HCT116 (cell line): ENCODE results near the gene ARRDC1. TPM values are rescaled to one million over a fixed set of nuclear protein-coding genes. Genes with fewer than 3 reads are reported as not detected.

Experiments
- ATAC-seq: fragments of 200-7000 bp; cut with Tn5 transposase; 2 replicates; pipeline ENCODE4 v1.9.1; 2020; ENCODE audit warnings: mild to moderate bottlenecking, moderate library complexity
- BruUV-seq: library from RNA; stranded (reverse); fragments of 400-500 nt; replicated peaks from 2 replicates; lab custom pipeline; 2021; lab: Mats Ljungman, UMichigan
- CTCF ChIA-PET: fragments of 300-600 bp; sonication (Branson Sonifier 250); formaldehyde crosslinking; loops from one replicate; lab custom pipeline; 2021; ENCODE audit warnings: antibody characterized with exemption; lab: Charles Lee
- POLR2A ChIA-PET: fragments of 300-600, 350-600 bp; sonication (Branson Sonifier 250); formaldehyde crosslinking; loops from one replicate; lab custom pipeline; 2021; ENCODE audit warnings: antibody characterized with exemption; lab: Charles Lee
- RAD21 ChIA-PET, 2 experiments: fragments of 300-600 bp; sonication (Branson Sonifier 250); formaldehyde crosslinking; loops; one replicate each; lab custom pipeline; 2023; ENCODE audit warnings: low total read pairs in 2 of 2; ENCODE audit not compliant: uncharacterized antibody in 2 of 2, unreplicated experiment in 2 of 2, low non-redundant PET in 1 of 2; lab: Charles Lee
- DNase-seq: peaks from one replicate; pipeline ENCODE4 v3.0.0-alpha.2; 2010; ENCODE audit warnings: low read depth, low spot score
- H2AFZ ChIP-seq: fragments of 200-600 bp; shearing (Covaris generic), sonication (generic); 2 replicates; pipeline ENCODE4 v1.6.1; 2017; ENCODE audit warnings: low read depth, mixed run types, mixed read lengths, antibody characterized with exemption, low read length; ENCODE audit not compliant: poor library complexity, severe bottlenecking
- H3K27ac ChIP-seq: 2 replicates; pipeline ENCODE4 v1.5.1; 2012; ENCODE audit warnings: low read depth, low read length
- H3K27me3 ChIP-seq: fragments of 200-600 bp; sonication (generic); 2 replicates; pipeline ENCODE4 v1.6.1; 2016; ENCODE audit warnings: mixed run types, low read length, mixed read lengths; ENCODE audit not compliant: insufficient read depth
- H3K36me3 ChIP-seq, 2 experiments: fragments of 200-500 bp in 1 of 2; fragments of 200-600 bp in 1 of 2; sonication (Bioruptor generic) in 1 of 2; sonication (generic) in 1 of 2; 2 replicates each; pipeline versions ENCODE4 v1.5.1 to v1.6.1; 2014 to 2016; ENCODE audit warnings: low read length in 2 of 2, inconsistent platforms in 1 of 2, mixed read lengths in 1 of 2, mixed run types in 1 of 2; ENCODE audit not compliant: insufficient read depth in 2 of 2, control insufficient read depth in 1 of 2
- H3K4me1 ChIP-seq, 2 experiments: fragments of 200-600 bp in 1 of 2; sonication (generic) in 1 of 2; 2 replicates each; pipeline versions ENCODE4 v1.5.1 to v1.6.1; 2012 to 2017; ENCODE audit warnings: low read length in 2 of 2, inconsistent platforms in 1 of 2, mild to moderate bottlenecking in 1 of 2, mixed read lengths in 1 of 2, mixed run types in 1 of 2, moderate library complexity in 1 of 2; ENCODE audit not compliant: insufficient read depth in 2 of 2, control insufficient read depth in 1 of 2
- H3K4me2 ChIP-seq: fragments of 200-600 bp; sonication (generic); 2 replicates; pipeline ENCODE4 v1.6.1; 2017; ENCODE audit warnings: mixed run types, low read length, mixed read lengths
- H3K4me3 ChIP-seq, 2 experiments: fragments of 200-600 bp in 1 of 2; sonication (generic) in 1 of 2; replicated peaks in 1 of 2; 2 replicates each; pipeline ENCODE4 v1.5.1; 2011 to 2016; ENCODE audit warnings: low read length in 2 of 2, control low read depth in 1 of 2, low read depth in 1 of 2, mild to moderate bottlenecking in 1 of 2, mixed read lengths in 1 of 2, mixed run types in 1 of 2
- H3K79me2 ChIP-seq: fragments of 200-600 bp; sonication (generic); 2 replicates; pipeline ENCODE4 v1.6.1; 2017; ENCODE audit warnings: mild to moderate bottlenecking, mixed run types, low read length, moderate library complexity, mixed read lengths; ENCODE audit not compliant: insufficient read depth
- H3K9ac ChIP-seq: fragments of 200-600 bp; sonication (generic); 2 replicates; pipeline ENCODE4 v1.6.1; 2016; ENCODE audit warnings: low read length, mixed read lengths
- H3K9me2 ChIP-seq: fragments of 200-600 bp; sonication (generic), shearing (Covaris generic); 2 replicates; pipeline ENCODE4 v1.6.1; 2017; ENCODE audit warnings: mixed run types, mild to moderate bottlenecking, moderate library complexity; ENCODE audit not compliant: insufficient read depth
- H3K9me3 ChIP-seq, 2 experiments: fragments of 200-500 bp in 1 of 2; fragments of 200-600 bp in 1 of 2; sonication (Bioruptor generic) in 1 of 2; sonication (generic) in 1 of 2; 2 replicates each; pipeline ENCODE4 v1.6.1; 2014 to 2017; ENCODE audit warnings: low read length in 2 of 2, mixed read lengths in 2 of 2, inconsistent platforms in 1 of 2, low read depth in 1 of 2, mild to moderate bottlenecking in 1 of 2, mixed run types in 1 of 2, moderate library complexity in 1 of 2; ENCODE audit not compliant: control insufficient read depth in 1 of 2, insufficient read depth in 1 of 2
- H4K20me1 ChIP-seq: fragments of 200-600 bp; sonication (generic), shearing (Covaris generic); 2 replicates; pipeline ENCODE4 v1.6.1; 2017; ENCODE audit warnings: mixed run types, mild to moderate bottlenecking, moderate library complexity; ENCODE audit not compliant: insufficient read depth
- ATF3 ChIP-seq: IDR thresholded peaks from 2 replicates; pipeline ENCODE4 v1.6.1; 2012
- CBX3 ChIP-seq: IDR thresholded peaks from 2 replicates; pipeline ENCODE4 v1.6.1; 2012; ENCODE audit warnings: low read depth
- EGR1 ChIP-seq: IDR thresholded peaks from 2 replicates; pipeline ENCODE4 v1.6.1; 2012; ENCODE audit warnings: low read depth
- ELF1 ChIP-seq: IDR thresholded peaks from 2 replicates; pipeline ENCODE4 v1.6.1; 2012; ENCODE audit warnings: low read depth, borderline replicate concordance
- EZH2 ChIP-seq: fragments of 200-600 bp; sonication (generic); IDR thresholded peaks from 2 replicates; pipeline ENCODE4 v1.6.1; 2017; ENCODE audit warnings: antibody characterized with exemption, mixed run types
- FOSL1 ChIP-seq: IDR thresholded peaks from 2 replicates; pipeline ENCODE4 v1.6.1; 2012; ENCODE audit warnings: low read depth
- POLR2A ChIP-seq: IDR thresholded peaks from 2 replicates; pipeline ENCODE4 v1.7.0; 2011; ENCODE audit warnings: borderline replicate concordance; ENCODE audit not compliant: insufficient read depth, insufficient read length; ENCODE audit errors: extremely low read depth
- REST ChIP-seq: IDR thresholded peaks from 2 replicates; pipeline ENCODE4 v1.6.1; 2012; ENCODE audit warnings: low read depth
- ZBTB33 ChIP-seq: IDR thresholded peaks from 2 replicates; pipeline ENCODE4 v1.6.1; 2011; ENCODE audit warnings: mild to moderate bottlenecking, low read length, moderate library complexity; ENCODE audit not compliant: insufficient replicate concordance; ENCODE audit errors: extremely low read depth
- ZNF274 ChIP-seq: fragments of 200-500 bp; sonication (Bioruptor generic); IDR thresholded peaks from 2 replicates; pipeline ENCODE4 v1.6.1; 2014; ENCODE audit warnings: mild to moderate bottlenecking, low read depth, low read length, inconsistent platforms
- intact Hi-C: fragments of 100-400 bp; cut with micrococcal nuclease; formaldehyde crosslinking; loops from 2 replicates; pipeline ENCODE4 v1.10.0; 2022
- total RNA-seq: library from RNA; stranded (reverse); gene quantifications from one replicate; pipeline ENCODE4 v1.2.1, GENCODE V29; 2021; ENCODE audit not compliant: unreplicated experiment

ARRDC1 gene
- total RNA-seq, 1 experiment from 2014 or later, result 82.8 TPM

GRCh38 chr9:137638680-137639079 is 33.2 kb downstream of the ARRDC1 start (continued):
- TF ChIP-seq REST (no peak), ZNF274 (no peak), EZH2 (no peak)

- ChIA-PET CTCF (no interaction called here), POLR2A (no interaction called here)
These were observed 34.0 kb downstream of the ARRDC1 start for GRCh38 chr9:137639303-137640051.

More at GRCh38 chr9:137639303-137640051, 34.0 kb downstream of the ARRDC1 start:
- no peak for DNase-seq
- Histone ChIP-seq H3K4me2 (no peak overlapping the region), H4K20me1 (peaks cover 11% of the 10 kb centered on the region; the same call in 1 of the 2 replicates), H3K27me3 (no peaks in the 10 kb centered on the region), H3K9me2 (no peaks in the 10 kb centered on the region), H2AFZ (no peak overlapping the region), H3K4me1 (no peaks in the 10 kb centered on the region), H3K9me3 (no peaks in the 10 kb centered on the region), H3K79me2 (peaks cover 97% of the 10 kb centered on the region), H3K9ac (no peak overlapping the region), H3K36me3 (0 out of 4 replicates have a peak, but pooled peaks cover 0 to 3% of the 10 kb centered on the region in 2 experiments), H3K27ac (no peak overlapping the region), H3K4me3 (no peak overlapping the region)
- RAD21 ChIA-PET, result no interaction called here
- intact Hi-C loops, result no loop called here
- TF ChIP-seq CBX3 (no peak), EGR1 (no peak), POLR2A (no peak), FOSL1 (no peak), ATF3 (no peak), ELF1 (no peak), ZBTB33 (no peak)
- no TSS peak for BruUV-seq
- no peak for ATAC-seq
